HG02798 (cell line): ENCODE results near the gene SERAC1.
A peak's percentile ranks its signal among the peaks of the same experiment; 100 is the strongest.

Experiments
- ATAC-seq: cut with Tn5 transposase; IDR thresholded peaks from one replicate; pipeline ENCODE4 v1.9.1; 2021; ENCODE audit warnings: mild to moderate bottlenecking; ENCODE audit not compliant: unreplicated experiment, poor library complexity

SERAC1 gene

DNA sequence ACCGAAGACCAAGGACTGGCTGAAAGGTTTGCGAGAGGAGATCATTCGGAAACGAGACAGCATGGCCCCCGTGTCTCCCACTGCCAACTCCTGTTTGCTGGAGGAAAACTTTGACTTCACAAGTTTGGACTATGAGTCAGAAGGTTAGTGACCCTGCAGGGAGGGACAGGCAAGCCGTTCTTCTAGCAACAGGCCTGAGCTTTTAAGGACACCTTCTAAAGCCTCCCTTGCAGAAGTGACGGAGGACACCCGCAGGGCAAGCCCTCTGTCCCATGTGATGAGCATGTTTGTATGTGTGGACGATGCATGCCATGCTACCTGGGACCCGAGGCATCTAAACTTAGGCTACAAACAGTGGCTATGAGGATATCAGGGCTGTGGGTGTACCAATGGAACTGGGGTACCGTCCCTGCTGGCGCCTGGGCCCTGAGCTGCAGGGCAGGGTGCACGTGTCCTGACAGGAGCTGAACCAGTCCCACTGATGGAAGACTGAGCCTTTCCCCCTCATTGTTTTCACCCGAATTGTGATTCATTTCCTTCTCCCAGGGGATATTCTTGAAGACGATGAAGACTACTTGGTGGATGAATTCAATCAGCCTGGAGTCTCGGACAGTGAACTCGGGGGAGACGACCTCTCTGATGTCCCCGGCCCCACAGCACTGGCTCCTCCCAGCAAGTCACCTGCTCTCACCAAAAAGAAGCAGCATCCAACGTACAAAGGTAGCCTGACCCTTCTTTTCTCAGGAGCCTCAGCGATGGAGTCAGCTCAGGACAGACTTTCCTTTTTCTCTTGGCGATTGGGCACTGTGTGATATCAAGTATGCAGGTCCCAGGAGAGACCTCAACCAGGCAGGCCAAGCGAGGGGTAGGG is 84.4 kb downstream of the SERAC1 start:
- ATAC-seq: no peak

DNA sequence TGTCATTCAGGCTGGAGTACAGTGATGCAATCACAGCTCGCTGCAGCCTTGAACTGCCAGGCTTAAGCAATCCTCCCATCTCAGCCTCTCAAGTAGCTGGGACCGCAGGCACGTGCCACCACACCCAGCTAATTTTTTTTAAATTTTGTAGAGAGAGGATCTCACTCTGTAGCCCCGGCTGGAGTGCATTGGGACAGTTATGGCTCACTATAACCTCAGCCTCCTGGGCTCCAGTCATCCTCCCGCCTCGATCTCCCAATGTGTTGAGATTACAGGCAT is 86.5 kb downstream of the SERAC1 start:
- no peak for ATAC-seq

DNA sequence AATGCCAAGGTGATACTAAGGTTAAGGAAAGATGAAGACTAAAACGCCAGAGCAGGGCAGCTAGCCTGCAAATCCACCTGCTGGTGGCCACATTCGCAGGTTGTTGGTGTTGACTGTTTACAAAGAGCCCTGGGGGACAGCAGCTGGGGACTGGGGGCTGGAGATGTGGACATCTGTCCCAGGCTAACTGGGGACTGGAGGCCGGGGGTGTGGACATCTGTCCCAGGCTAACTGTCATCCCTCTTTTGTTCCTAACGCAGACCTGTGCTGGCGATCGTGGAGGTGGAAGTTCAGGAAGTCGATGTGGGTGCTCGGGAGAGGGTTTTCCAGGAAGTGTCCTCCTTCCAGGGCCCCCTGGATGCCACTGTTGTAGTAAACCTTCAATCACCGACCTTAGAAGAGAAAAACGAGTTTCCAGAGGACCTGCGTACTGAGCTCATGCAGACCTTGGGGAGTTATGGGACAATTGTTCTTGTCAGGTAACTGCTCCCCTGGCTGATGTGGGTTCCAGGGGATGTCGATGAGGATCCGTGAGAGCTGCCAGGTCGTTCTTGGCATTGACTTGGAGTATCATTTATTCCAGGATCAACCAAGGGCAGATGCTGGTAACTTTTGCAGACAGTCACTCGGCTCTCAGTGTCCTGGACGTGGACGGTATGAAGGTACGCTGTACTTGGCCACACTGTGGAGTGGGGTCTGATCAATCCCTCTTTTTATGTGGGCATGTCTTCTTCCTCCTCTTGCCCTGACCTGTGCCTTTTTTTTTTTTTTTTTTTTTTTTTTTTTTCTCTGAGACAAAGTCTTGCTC is 87.0 kb downstream of the SERAC1 start:
- no peak for ATAC-seq

DNA sequence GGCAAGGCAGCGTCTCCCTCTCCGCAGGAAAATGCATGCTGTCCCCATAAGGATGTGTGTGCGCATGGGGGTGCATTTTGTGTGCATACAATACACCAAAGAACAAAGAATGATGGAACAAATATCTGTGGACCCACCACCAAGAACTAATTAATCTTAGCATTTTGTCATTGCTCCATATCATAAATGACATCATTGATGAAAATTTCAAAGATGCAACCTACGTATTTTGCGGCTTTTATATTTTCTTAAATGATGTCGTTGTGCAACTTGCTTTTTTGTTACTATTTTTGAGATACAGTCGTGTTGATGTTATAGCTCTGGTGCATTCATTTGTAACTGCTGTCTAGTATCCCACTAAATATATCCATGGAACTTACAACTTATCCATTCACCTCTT is 89.7 kb downstream of the SERAC1 start:
- ATAC-seq: no peak

DNA sequence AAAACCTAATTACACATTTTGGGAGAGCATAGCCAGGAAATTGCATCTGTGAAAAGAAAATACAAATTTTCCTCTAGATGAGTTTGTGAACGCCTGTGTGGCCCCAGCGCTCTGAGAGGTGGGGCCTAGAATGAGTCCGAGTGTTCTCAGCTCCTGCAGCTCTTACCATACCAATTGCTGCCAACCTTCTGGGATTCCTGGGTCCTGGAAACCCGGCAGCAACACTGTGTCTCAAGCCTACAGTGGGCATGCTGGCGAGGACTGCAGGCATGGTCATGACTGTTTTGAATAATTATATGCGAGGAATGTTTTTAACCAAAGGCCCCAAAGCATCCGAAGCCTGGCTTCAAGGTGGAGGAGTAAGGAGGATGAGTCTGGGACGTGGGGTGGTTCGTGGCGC is 90.4 kb downstream of the SERAC1 start:
- ATAC-seq: no peak

DNA sequence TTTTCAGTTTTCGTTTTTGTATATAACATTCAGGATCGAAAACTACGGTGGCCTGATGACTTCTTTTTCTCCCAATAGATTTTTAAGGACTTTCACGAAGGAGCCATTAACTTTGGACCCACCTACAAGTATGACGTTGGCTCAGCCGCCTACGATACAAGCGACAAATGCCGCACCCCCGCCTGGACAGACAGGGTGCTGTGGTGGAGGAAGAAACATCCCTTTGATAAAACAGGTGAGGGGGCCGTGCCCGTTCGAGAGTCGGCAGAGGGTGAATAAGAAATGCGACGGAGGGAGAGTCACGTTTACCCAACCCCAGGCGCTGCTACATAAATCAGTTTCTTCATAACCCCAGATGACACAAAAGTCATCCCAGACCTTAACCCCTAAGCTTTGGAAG is 91.5 kb downstream of the SERAC1 start:
- no peak for ATAC-seq

DNA sequence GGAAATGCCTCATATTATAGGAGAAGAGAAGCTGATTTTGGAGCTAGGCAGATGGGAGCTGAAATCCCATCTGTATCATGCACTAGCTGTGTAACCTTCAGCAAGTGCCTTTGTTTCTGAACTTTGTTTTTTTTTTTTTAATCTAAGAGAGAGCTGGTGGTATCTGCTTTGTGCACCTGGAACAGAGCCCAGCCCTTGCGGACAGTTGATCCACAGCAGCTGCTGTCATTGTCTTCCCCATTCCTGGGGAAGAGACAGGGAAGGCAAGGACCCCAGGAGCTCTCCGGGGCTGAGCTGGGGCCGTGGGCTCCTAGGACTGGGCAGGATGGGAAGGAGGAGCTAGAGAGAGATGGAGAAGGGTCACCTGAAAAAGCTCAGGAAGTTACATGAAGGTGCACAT is 94.3 kb downstream of the SERAC1 start:
- ATAC-seq: no peak

DNA sequence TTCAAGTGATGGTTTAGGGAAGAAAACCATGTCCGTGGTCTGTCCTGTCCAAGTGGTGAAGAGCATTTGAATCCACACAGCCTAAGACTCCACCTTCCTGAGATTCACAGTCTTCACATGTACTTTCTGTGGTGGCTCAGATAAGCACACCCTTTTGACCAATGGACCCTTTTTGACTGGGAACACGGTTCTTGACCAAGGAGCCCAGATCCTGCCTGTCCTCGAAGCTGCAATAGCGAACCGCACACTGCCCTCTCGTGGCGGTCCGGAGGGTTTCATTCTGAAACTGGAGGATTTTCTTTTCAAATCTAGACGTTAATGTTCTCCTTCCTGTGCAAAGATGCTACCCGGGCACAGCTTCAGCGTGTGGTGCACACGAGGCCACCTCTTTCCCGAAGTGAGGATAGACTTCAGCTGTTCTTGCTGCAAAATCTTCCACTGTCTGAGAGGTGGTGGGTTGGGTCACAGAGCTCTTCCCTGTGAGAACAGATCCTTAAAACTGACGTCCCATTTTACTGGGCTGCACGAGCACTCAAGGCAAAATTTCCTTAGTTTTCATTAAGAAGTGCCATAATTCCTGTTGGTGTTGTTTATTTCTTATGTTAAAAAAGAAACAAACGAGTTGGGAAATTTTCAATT is 95.9 kb downstream of the SERAC1 start:
- peak; percentile 51 for ATAC-seq

DNA sequence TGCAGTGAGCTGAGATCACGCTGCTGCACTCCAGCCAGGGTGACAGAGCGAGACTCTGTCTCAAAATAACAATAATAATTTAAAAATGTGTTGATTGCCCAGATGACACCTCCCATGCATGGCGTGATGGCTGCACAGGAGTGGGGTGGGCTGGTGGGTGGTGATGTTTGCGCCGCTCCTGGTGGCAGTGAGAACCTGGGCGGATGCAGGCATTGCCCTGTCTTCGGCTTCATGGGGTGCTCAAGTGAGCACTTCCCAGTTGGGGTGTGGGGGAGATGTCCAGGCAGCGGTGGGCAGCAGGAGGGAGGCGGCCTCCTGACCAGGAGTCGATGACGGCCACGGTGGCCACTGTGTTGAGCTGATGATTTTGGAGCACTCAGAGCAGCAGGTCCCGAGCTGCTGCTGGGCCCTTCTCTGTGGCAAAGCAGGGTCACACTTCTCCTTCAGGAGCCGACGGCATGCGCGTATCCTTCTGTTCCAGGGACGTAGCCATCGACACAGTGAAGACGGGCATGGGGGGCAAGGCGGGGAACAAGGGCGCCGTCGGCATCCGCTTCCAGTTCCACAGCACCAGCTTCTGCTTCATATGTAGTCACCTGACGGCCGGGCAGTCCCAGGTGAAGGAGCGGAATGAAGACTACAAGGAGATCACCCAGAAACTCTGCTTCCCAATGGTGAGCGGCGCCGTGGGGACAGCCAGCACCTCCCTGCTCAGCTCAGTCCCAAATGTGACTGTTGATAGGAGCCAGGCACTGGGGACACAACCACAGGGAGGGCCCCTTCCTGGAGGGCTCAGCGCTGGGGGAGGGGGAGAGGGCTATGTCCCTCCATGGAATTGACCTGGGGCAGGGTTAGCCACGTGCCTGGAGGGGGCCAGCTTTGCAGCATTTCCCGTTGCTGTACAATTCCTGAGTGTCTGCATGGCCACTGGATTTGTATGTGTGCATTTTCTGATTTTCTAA is 96.7 kb downstream of the SERAC1 start:
- ATAC-seq: no peak

DNA sequence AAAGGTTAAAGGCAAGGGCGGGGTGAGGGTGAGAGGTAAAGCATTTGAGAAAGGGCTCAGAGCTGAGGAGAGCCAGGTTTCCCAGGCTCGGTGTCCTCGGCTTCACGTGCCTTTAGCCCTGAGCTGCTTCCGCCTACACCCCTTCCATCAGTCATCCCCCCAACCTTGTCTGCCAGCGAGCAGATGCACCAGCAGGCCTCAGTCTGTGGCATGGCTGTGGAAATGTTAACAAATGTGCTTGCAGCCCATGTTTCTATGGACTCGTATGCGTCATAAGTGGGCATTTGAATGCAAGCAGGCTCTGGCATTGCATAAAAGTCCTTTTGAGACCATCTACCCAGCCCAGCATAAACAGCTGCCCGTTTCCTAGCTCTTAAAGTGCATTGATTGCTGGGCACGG is 97.5 kb downstream of the SERAC1 start:
- ATAC-seq: no peak

DNA sequence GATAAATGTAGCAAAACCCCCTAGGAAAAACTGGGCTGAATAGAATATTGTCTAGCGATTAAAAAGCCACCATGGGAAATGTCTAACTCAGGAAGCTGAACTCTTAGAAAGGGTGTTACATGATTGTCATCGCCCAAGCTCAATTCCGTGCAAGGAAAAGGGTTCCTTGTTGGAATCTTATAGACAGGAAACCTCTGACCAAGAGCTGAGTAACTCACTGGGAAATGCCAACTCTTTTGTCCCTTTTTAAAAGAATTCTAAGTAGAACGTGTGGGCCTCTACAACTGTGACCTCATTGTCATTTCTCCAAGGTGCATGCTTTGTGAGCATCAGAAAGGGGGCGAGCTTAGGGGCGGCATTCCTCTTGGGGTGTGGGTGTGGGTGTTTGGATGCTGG is 98.3 kb downstream of the SERAC1 start:
- ATAC-seq: no peak

DNA sequence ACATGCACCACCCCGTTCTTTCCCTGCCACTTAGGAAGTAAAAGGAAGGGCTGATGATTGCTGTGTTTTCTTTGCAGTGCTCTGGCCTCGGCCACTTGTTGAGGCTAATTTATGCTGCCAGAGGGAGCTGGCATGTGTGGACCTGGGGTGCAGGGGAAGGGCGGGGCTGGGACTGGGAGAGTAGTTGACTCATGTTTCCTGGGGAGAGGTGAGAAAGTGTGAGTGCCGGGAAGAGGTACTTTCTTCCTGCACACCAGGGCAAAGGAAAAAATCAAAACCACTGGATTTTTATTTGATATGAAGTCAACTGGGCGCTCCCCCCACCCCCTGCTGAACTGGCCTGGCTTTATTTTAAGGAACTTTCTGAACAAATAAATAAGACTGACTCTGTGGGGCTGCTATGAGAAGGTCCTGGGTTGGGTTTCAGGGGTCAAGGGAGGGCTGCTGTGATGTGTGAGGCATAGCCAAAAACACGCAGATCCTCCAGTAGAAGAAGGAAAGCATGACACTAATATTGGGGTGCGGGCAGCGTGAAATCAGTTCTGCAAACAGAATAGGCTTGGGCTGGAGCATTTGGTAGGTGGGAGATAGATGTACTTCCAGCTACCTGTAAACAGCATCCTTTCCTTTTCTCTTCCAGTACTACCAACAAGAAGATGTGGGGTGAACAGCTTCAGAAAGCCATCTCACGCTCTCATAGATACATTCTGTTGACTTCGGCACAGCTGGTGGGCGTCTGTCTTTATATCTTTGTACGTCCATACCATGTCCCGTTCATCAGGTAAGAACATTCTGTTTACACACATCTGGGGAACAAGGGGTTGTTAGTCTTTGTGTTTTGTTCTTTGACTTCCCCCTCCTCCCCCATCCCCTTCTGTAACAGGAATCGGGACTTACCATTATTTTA is 98.9 kb downstream of the SERAC1 start:
- no peak for ATAC-seq

DNA sequence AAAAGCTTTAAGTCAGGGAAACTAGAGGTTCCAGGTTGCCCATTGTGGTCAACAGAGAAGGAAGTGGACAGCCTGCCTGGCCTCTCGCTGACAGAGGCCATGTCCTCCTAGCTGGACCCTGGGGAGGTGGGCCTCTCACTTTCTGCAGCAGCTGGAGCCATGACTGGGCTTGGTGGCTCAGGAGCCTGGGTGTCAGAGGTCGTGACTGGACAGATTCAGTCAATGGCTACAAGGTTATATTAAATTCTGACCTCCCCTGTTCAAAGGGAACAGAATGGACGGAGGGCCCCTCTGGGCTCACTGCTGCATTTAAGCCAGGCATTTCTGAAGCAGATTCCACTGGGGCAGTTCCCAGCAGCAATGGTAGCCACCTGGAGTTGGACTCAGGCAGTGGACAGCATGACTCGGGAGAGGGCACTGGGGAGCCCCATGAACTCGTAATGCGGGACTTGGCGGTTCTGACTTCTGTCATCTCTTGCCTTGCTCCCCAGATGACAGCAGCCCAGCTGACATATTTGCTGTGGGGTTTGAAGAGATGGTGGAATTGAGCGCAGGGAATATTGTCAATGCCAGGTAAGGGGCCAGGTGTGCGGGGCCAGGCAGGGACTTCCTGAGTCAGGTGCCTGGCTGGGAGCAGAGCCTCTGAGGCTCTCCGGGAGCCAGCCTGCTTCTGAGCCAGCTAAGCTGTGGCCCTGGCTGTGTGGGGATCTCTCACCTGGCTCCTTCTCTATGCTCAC is 99.7 kb downstream of the SERAC1 start:
- ATAC-seq: no peak

DNA sequence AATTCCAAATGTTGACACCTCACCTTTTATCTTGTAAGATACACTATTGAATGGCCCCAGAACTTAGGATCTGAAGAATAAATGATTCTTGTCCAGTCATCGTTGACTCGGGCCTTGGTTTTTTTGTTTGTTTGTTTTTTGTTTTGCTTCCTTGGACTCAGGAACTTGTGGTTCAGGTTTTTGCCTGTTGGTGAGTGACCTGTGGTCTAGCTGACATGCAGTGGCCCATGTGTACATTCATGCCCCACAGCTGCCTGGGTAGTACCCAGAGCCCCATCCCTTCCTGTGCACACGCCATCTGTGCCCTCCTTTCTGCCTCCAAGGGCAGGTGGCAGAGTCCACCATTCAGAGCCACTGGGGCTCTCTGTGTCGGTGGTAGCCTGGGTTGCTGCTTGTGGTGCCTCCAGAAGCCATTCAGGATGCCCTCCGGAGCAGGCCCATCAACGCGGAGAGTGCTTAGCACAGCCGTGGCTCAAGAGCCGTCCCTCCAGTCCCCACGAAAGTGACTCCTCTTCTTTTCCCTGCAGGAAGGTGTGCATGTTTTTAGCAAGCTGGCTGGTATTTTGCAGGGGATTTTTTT is 100.5 kb downstream of the SERAC1 start:
- no peak for ATAC-seq

DNA sequence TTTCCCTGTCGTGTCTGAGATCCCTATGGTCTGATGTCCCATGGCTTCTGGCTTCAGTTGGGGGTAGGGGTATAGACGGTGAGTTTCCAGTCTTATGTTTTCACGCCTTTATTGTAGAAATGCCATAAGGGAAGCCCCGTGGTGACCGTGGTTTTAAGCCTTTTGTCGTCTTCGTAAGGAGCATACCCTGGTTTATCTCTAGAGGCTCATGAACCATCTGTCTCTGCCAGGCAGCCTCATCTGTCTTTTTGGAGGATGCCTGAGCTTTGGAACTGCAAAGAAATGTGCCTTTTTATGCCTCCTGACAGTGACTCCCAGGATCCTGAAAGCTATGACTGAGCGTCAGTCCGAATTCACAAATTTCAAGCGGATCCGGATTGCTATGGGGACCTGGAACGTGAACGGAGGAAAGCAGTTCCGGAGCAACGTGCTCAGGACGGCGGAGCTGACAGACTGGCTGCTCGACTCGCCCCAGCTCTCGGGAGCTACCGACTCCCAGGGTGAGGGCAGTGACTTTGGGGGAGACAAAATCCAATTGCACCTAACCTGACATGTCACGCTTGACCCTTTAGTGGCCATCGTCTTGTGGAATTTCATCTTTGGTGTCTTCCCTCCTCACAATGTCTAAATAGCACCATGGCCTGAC is 101.8 kb downstream of the SERAC1 start:
- no peak for ATAC-seq

DNA sequence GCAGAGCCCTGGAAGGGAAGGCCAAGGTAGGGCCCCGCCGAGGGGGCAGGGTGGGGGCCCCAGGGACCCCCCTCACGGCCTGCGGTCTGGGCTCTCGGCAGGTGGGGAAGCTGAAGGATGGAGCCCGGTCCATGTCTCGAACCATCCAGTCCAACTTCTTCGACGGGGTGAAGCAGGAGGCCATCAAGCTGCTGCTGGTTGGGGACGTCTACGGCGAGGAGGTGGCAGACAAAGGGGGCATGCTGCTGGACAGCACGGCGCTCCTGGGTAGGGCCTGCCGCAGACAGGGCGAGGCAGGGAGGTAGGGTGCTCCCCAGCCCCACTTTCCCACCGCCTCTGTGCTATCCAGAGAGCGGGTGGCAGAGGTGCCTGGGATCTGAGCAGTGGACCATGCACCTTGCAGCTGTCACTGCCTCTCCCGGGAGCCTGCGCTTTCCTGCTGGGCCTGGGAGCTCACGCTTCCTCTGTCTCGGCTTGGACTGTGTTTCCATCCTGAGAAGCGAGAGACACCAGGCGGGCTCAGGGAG is 103.3 kb downstream of the SERAC1 start:
- no peak for ATAC-seq

DNA sequence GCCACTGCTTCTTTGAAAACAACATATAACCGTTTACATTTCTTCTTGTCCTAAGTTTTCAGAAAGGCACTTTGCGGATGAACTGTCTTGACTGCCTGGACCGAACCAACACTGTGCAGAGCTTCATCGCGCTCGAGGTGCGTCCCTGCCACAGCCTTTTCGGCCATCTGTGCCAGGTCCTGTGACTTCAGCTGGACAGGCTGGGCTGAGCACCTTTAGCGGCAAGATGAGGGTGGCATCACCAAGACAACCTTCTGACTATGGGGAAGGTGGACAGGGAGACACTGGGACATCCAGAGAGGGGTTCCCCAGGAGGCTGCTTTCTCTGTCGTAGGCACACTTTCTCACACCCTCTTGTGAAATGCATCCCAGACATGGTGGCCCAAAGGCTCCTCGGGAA is 104.3 kb downstream of the SERAC1 start:
- no peak for ATAC-seq
